Peyer's patch (tissue), 4 donors: ENCODE measurements around the gene SLC39A3. TPM values are rescaled to one million over a fixed set of nuclear protein-coding genes. Genes with fewer than 3 reads are reported as not detected.
A peak's percentile ranks its signal among the peaks of the same experiment; 100 is the strongest.

Source experiments
- DNase-seq, 3 donors: peaks; one replicate each; pipeline ENCODE4 v3.0.0-alpha.2; 2017 to 2019
- H3K27ac ChIP-seq, 4 donors: fragments of 200-600 bp; sonication (generic); one replicate each; pipeline ENCODE4 v1.5.1; 2016 to 2019
- H3K27me3 ChIP-seq, 2 donors: fragments of 200-600 bp; sonication (generic); one replicate each; pipeline ENCODE4 v1.5.1; 2019
- H3K36me3 ChIP-seq, 3 donors: fragments of 200-600 bp; sonication (generic); one replicate each; pipeline ENCODE4 v1.5.1; 2016 to 2019
- H3K4me1 ChIP-seq, 4 donors: fragments of 200-600 bp; sonication (generic); one replicate each; pipeline ENCODE4 v1.5.1; 2016 to 2019
- H3K4me3 ChIP-seq, 4 donors: fragments of 200-600 bp; sonication (generic); 1 replicate in 3 of 4; 2 replicates in 1 of 4; pipeline ENCODE4 v1.5.1; 2016 to 2019; ENCODE audit warnings: mild to moderate bottlenecking in 1 of 4
- H3K9me3 ChIP-seq, 4 donors: fragments of 200-600 bp; sonication (generic); one replicate each; pipeline ENCODE4 v1.5.1; 2016 to 2019; ENCODE audit warnings: mild to moderate bottlenecking in 1 of 4
- CTCF ChIP-seq, 6 experiments: fragments of 450-650 bp in 4 of 6; fragments of 200-600 bp in 2 of 6; sonication (generic) in 1 of 6; IDR thresholded peaks; one replicate each; pipeline ENCODE4 v1.5.1; 2017 to 2019; ENCODE audit warnings: antibody characterized with exemption in 6 of 6, mild to moderate bottlenecking in 3 of 6, moderate library complexity in 1 of 6
- POLR2A ChIP-seq, 2 donors: fragments of 450-650 bp; IDR thresholded peaks; one replicate each; pipeline ENCODE4 v1.5.1; 2017; ENCODE audit warnings: antibody characterized with exemption in 2 of 2, mild to moderate bottlenecking in 2 of 2, moderate library complexity in 2 of 2
- total RNA-seq, 4 donors: library from RNA; depleted of rRNA; stranded (reverse); fragments of >200 nt; gene quantifications; one replicate each; pipeline ENCODE4 v1.1.0, GENCODE V29; 2016

The SLC39A3 gene
- total RNA-seq, 4 donors from 2014 or later, result 22.1 to 29.7 (median 26.0) TPM

DNA sequence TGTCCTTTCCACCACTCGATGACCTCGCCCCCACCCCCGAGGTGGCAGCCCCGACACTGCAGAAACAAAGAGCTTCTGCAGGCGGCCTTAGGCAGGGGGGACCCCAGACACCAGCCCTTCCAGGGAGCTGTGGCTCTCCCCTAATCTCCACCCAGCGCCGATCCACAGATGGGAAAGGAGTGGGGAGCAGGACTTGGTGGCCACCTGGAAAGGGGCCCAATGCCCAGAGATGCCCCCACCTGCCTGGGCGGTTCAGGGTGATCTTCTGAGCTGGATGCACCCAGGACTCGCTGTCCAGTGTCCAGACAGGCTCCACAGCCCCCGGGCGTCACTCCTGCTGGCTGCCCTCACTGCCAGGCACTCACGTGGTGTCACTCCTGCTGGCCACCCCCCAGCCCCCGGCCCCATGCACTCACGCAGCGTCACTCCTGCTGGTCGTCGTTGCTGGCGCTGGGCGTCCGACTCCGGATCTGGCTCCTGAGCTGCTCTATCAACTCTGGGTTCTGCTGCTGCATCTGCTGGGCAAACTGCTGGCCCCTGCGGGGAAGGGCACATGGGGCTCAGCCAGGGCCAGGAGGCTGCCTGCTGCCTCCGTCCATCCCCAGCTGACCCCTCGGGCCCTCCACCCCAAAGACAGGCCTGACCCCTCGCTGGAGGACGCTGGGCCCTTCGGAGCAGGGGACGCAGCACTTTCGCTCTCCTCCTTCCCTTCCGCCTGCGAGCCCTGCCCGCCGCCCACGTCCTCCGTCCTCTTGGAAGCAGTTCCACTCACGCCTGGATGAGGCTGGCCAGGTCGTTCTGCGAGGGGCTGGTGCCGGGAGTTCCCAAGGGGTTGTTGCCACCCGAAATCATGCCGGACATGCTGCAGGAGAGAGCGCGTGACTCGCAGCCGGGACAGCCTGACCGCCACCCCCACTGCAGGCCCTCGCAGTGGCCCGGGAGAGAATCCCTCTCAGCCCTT is 17.4 kb upstream of the SLC39A3 start:
- TF ChIP-seq CTCF (IDR thresholded peaks at IDR 0.05), result no peak
- TF ChIP-seq POLR2A (IDR thresholded peaks at IDR 0.05), result no peak
- Histone ChIP-seq H3K4me3 (no peak overlapping the region), H3K27ac (no peak overlapping the region), H3K9me3 (no peaks in the 10 kb centered on the region), H3K27me3 (no peaks in the 10 kb centered on the region), H3K36me3 (peaks cover 0 to 76% (median 0%) of the 10 kb centered on the region in 3 donors), H3K4me1 (no peaks in the 10 kb centered on the region)
- no peak for DNase-seq

GRCh38 chr19:2756477-2756876 is 16.7 kb upstream of the SLC39A3 start:
- DNase-seq, result no peak
- Histone ChIP-seq H3K27me3 (no peaks in the 10 kb centered on the region), H3K9me3 (no peaks in the 10 kb centered on the region), H3K27ac (no peak overlapping the region), H3K4me3 (no peak overlapping the region), H3K36me3 (peaks cover 0 to 70% (median 0%) of the 10 kb centered on the region in 3 donors), H3K4me1 (no peaks in the 10 kb centered on the region)
- no peak for TF ChIP-seq POLR2A (IDR thresholded peaks at IDR 0.05)
- TF ChIP-seq CTCF (IDR thresholded peaks at IDR 0.05), result no peak

DNA sequence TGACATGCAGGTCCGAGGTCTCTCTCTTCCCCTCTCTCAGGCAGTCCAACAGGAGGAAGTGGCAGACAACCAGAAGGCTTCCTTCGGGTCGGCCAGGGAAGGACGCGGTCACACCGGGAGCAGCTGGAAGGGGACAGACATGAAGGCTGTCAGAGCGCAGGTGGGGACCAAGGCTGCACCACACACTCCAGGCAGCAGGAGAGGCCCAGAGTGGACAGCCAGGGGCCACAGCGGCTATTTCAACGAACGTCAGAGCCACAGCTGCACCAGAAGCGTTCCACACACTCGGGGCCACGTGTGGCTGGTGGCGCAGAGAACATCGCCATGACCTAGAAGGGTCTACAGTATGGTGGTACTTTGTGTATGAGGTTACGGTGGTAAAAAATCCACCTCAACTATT is 16.0 kb upstream of the SLC39A3 start:
- Histone ChIP-seq H3K9me3 (no peaks in the 10 kb centered on the region), H3K27me3 (no peaks in the 10 kb centered on the region), H3K36me3 (peaks cover 0 to 63% (median 0%) of the 10 kb centered on the region in 3 donors), H3K4me3 (no peak overlapping the region), H3K27ac (no peak overlapping the region), H3K4me1 (no peaks in the 10 kb centered on the region)
- no peak for DNase-seq
- TF ChIP-seq CTCF (IDR thresholded peaks at IDR 0.05) (no peak), POLR2A (IDR thresholded peaks at IDR 0.05) (no peak)

DNA sequence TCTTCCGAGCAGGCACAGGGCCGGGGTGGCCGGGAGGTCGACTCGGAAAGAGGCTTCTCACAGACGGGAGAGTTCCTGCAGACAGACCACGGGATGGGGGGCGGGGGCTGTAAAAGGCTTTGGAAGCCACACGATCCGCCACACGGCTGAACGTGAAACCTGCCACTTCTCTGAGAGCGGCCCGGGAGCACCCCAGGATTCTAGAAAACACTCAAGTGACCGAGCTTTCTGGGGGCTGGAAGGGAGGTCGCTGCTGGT is 15.6 kb upstream of the SLC39A3 start:
- TF ChIP-seq POLR2A (IDR thresholded peaks at IDR 0.05) (no peak), CTCF (IDR thresholded peaks at IDR 0.05) (no peak)
- Histone ChIP-seq H3K4me1 (no peaks in the 10 kb centered on the region), H3K4me3 (no peak overlapping the region), H3K27ac (no peak overlapping the region), H3K27me3 (no peaks in the 10 kb centered on the region), H3K36me3 (peaks cover 0 to 59% (median 0%) of the 10 kb centered on the region in 3 donors), H3K9me3 (no peaks in the 10 kb centered on the region)
- no peak for DNase-seq

DNA sequence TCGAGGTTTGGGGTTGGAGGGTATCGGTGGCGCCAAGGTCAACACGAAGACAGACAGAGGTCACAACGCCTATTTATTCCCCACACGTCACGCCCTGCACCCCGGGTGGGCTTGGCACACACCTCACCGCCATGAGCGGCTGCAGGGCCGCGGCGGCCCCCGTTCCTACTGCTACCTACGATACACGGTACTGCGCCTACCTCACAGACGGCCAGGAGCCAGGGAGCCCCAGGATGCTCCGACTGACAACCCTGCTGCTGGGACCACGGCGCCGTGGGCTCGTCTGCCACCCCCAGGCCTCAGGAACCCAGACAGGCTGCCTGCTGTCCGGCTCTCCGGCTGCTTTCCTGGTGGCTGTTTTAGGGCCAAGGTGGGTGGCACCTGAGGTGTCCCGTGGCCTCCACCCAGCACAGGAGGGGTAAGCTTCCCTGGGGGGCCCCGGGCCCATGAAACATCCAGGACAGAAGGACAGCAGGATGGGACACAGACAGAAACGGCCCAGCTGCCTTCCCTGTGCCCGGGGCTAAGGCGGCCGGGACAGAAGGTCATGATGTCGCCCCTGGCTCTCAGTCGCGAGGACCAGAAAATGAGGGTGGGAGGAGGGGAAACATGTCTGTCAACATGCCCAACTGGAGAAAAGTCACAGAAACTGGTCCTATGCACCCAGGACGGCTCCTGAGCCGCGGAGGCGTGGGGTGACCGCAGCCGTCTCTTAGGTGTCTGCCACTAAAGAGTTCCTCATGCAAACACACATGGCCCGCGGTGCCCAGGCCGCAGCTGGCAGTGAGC is 15.0 kb upstream of the SLC39A3 start:
- Histone ChIP-seq H3K36me3 (peaks cover 0 to 55% (median 0%) of the 10 kb centered on the region in 3 donors), H3K4me1 (no peaks in the 10 kb centered on the region), H3K4me3 (no peak overlapping the region), H3K27me3 (no peaks in the 10 kb centered on the region), H3K9me3 (no peaks in the 10 kb centered on the region), H3K27ac (no peak overlapping the region)
- TF ChIP-seq POLR2A (IDR thresholded peaks at IDR 0.05) (no peak), CTCF (IDR thresholded peaks at IDR 0.05) (no peak)
- peak in 1 of 3 donors; percentile 38 for DNase-seq
